ENCODE measurements around the gene PCCA.

The PCCA gene

DNA sequence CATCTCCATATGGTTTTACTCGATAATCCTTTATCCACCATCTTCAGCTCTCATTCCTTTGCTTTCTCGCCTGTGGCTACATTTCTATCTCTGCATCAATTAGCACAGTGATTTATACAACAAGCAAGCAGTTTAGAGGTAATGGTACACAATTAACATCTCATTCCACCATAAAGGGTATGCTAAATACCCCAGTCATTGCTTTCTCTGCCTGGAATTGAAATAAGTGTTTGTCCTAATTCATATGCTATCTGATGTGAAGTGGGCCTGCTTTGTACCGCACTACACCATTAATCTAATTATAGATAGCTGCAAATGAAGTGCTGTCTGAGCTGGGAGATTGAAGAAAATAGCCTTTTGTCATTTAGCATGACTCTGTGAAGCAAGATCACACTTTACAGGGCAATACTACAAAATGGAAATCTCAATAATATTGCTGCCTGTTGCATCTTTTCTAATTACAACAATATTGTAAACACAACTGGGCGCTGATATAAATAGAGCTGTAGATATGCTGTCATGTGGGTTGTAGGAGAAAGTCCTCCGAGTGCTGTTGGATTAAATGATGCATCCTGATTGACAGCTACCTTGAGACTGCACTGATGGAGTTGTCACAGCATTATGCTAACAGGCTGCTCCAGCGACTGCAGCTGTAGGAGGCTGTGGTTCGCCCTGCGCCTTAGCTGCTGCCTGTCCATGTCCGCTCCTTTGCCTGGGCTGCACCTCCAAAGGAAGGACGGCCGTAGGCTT, 421.5 kb downstream of the PCCA start:
- Histone ChIP-seq H3K4me1 (ENCODE audit: control insufficient read depth in 1 of 2, insufficient read depth in 1 of 2, low read depth in 1 of 2, low read length in 1 of 2) (peaks cover 27 to 39% of the 10 kb centered on the region in 2 experiments), H3K9me3 (no peaks in the 10 kb centered on the region), H3K27ac (no peak overlapping the region), H3K4me3 (ENCODE audit: low read depth in 1 of 2, low read length in 1 of 2) (no peak overlapping the region), H3K36me3 (no peaks in the 10 kb centered on the region), H3K27me3 (no peaks in the 10 kb centered on the region)
- TF ChIP-seq, protein P1, sequence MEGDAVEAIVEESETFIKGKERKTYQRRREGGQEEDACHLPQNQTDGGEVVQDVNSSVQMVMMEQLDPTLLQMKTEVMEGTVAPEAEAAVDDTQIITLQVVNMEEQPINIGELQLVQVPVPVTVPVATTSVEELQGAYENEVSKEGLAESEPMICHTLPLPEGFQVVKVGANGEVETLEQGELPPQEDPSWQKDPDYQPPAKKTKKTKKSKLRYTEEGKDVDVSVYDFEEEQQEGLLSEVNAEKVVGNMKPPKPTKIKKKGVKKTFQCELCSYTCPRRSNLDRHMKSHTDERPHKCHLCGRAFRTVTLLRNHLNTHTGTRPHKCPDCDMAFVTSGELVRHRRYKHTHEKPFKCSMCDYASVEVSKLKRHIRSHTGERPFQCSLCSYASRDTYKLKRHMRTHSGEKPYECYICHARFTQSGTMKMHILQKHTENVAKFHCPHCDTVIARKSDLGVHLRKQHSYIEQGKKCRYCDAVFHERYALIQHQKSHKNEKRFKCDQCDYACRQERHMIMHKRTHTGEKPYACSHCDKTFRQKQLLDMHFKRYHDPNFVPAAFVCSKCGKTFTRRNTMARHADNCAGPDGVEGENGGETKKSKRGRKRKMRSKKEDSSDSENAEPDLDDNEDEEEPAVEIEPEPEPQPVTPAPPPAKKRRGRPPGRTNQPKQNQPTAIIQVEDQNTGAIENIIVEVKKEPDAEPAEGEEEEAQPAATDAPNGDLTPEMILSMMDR (IDR thresholded peaks at IDR 0.05): no peak

DNA sequence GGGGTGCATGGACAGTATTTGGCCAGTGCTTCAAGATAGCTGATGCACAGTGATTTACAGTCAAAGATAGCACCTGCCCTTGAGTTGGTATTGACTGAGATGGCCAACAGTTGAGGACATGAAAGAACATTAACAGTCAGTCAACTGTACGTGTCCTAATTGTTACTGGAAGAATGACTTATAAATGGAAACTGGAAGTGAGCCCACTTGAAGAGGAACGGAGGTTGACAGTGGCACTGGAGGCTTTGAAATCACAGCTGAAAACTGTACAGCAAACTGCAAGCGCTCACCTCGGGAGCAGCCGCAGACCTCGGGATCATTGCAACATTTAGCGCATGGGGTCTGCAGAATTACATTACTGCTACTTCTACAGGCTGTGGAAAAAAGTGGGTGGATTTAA, 422.6 kb downstream of the PCCA start:
- Histone ChIP-seq H3K36me3 (no peaks in the 10 kb centered on the region), H3K4me3 (ENCODE audit: low read depth in 1 of 2, low read length in 1 of 2) (no peak overlapping the region), H3K27ac (no peak overlapping the region), H3K4me1 (ENCODE audit: control insufficient read depth in 1 of 2, insufficient read depth in 1 of 2, low read depth in 1 of 2, low read length in 1 of 2) (peaks cover 37 to 41% of the 10 kb centered on the region in 2 experiments), H3K9me3 (no peaks in the 10 kb centered on the region), H3K27me3 (no peaks in the 10 kb centered on the region)
- TF ChIP-seq, protein P1 (IDR thresholded peaks at IDR 0.05): no peak

DNA sequence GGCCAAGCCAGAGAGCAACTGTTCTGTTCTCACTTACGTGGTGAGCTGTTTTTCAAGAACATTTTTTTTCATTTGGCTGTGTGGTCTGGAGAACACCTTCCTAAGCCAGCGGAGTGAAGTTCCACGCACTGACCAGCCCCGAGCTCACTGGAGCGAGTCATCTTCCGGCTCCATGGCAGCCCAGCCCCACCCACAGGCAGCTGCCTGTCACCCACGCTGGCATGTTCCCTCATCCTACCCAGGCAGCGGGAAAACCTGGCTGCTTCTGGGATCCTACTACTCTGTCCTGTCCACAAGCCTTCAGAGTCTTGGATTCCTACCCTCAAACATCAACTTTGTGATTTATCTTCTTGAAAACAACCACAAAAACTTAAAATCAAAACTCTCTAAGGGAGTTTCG, 423.5 kb downstream of the PCCA start:
- Histone ChIP-seq H3K27ac (no peak overlapping the region), H3K27me3 (no peaks in the 10 kb centered on the region), H3K4me3 (ENCODE audit: low read depth in 1 of 2, low read length in 1 of 2) (no peak overlapping the region), H3K36me3 (no peaks in the 10 kb centered on the region), H3K4me1 (ENCODE audit: control insufficient read depth in 1 of 2, insufficient read depth in 1 of 2, low read depth in 1 of 2, low read length in 1 of 2) (peaks cover 41 to 42% of the 10 kb centered on the region in 2 experiments), H3K9me3 (no peaks in the 10 kb centered on the region)
- TF ChIP-seq, protein P1 (IDR thresholded peaks at IDR 0.05): no peak

DNA sequence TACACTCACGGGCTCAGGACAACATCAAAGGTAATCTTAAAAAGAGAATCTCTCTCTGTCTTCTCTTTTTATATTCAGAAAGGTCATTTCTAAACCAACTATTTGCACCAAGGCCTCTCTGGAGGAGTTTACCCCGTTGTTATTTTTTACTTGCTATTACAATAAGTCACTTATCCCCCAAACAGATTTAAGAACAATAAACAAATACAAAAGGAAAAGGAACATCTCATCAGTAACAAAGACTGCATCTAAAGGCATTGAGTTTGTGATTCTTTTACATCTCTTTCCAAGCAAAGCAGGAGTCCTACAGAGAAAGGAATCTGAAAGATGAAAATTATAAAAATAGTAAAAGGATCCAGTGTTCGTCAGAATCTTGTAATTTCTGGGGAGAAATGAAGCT, 424.3 kb downstream of the PCCA start:
- H3K9me3 ChIP-seq: no peaks in the 10 kb centered on the region
- H3K36me3 ChIP-seq: no peaks in the 10 kb centered on the region
- H3K4me1 ChIP-seq (ENCODE audit: control insufficient read depth in 1 of 2, insufficient read depth in 1 of 2, low read depth in 1 of 2, low read length in 1 of 2): peaks cover 48 to 50% of the 10 kb centered on the region in 2 experiments
- TF ChIP-seq, protein P1 (IDR thresholded peaks at IDR 0.05): no peak
- H3K27ac ChIP-seq: no peak overlapping the region
- no peak overlapping the region for H3K4me3 ChIP-seq (ENCODE audit: low read depth in 1 of 2, low read length in 1 of 2)
- H3K27me3 ChIP-seq: no peaks in the 10 kb centered on the region

DNA sequence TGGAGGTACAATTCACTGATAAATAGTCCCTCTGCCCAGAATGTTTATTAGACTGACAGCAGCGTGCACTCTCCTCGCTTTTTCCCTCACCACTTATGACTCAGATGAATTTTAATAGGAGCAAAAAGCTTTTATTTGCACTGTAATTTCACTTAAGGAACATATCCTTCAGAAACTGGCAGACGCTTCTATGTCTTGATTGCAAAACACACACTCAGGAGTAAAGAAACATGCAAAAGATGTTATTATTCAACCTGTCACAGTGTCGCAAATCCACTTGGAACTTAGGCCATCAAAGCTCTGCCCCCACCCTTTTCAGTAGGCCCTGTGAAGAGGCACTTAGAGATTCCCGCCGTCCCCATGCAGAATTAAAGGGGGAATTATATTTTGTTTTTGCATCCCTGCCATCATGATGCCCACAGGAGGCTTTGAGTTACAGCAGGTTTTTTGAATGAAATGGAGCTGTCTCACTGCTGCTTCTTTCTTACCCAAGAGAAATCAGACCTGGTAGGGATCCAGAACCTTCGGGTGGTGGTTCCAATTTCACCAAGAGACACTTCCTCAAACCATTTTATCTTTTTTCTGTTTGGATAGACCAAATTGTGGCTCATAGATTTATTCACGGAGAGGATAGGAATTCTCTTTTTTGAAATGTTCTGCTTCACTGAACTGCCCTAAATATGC, 425.2 kb downstream of the PCCA start:
- Histone ChIP-seq H3K9me3 (no peaks in the 10 kb centered on the region), H3K27ac (peak overlapping the region; percentile 62), H3K4me1 (ENCODE audit: control insufficient read depth in 1 of 2, insufficient read depth in 1 of 2, low read depth in 1 of 2, low read length in 1 of 2) (peaks cover 57% of the 10 kb centered on the region in 2 experiments), H3K4me3 (ENCODE audit: low read depth in 1 of 2, low read length in 1 of 2) (no peak overlapping the region), H3K27me3 (no peaks in the 10 kb centered on the region), H3K36me3 (no peaks in the 10 kb centered on the region)
- TF ChIP-seq, protein P1 (IDR thresholded peaks at IDR 0.05): no peak
